ENCODE data around the gene PCDHA8. TPM values are rescaled to one million over a fixed set of nuclear protein-coding genes. Genes with fewer than 3 reads are reported as not detected.
"Not testable (repeated sequence)": the region's sequence is repeated elsewhere in the genome, so short reads cannot be mapped to it uniquely, and the experiment has no call there.

The PCDHA8 gene
- total and polyA plus RNA-seq, 2 of the 8 experiments (the other 6 are each of a cell fraction or from before 2014, with no cell fraction given), result 0.14 to 0.52 TPM

DNA sequence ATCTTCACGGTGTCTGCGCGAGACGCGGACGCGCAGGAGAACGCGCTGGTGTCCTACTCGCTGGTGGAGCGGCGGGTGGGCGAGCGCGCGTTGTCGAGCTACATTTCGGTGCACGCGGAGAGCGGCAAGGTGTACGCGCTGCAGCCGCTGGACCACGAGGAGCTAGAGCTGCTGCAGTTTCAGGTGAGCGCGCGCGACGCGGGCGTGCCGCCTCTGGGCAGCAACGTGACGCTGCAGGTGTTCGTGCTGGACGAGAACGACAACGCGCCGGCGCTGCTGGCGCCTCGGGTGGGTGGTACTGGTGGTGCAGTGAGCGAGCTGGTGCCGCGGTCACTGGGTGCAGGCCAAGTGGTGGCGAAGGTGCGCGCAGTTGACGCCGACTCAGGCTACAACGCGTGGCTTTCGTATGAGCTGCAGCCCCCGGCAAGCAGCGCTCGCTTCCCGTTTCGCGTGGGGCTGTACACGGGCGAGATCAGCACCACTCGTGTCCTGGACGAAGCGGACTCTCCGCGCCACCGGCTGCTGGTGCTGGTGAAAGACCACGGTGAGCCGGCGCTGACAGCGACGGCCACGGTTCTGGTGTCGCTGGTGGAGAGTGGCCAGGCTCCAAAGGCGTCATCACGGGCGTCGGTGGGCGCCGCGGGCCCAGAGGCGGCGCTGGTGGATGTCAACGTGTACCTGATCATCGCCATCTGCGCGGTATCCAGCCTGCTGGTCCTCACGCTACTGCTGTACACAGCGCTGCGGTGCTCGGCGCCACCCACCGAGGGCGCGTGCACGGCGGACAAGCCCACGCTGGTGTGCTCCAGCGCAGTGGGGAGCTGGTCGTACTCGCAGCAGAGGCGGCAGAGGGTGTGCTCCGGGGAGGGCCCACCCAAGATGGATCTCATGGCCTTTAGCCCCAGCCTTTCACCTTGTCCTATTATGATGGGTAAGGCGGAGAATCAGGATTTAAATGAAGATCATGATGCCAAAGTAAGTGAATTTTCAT is 11.2 kb upstream of the PCDHA8 start:
- not testable (repeated sequence) for H2BK12ac ChIP-seq (ENCODE audit: low read depth, low read length); H3K23ac ChIP-seq (ENCODE audit: insufficient read length); DNase-seq (ENCODE audit: low read depth in 1 of 2, low spot score in 2 of 2); H4K91ac ChIP-seq (replicated peaks; ENCODE audit: insufficient read length, low read length); H3K23me2 ChIP-seq (ENCODE audit: low read depth, low read length); H2BK5ac ChIP-seq (ENCODE audit: low read depth, low read length); H3K36me3 ChIP-seq (ENCODE audit: control insufficient read depth in 2 of 4, insufficient read depth in 4 of 4, low read length in 3 of 4); H3K14ac ChIP-seq (ENCODE audit: insufficient read length); H3K4me2 ChIP-seq (ENCODE audit: insufficient read depth in 1 of 2, low read depth in 2 of 2, low read length in 2 of 2); H3K79me2 ChIP-seq (ENCODE audit: control insufficient read depth in 1 of 2, insufficient read depth in 2 of 2, low read length in 2 of 2); FAIRE-seq; H3K79me1 ChIP-seq (ENCODE audit: low read depth, low read length); H3K56ac ChIP-seq (replicated peaks; ENCODE audit: insufficient read length, low read depth, low read length); H3K4me1 ChIP-seq (replicated peaks in 1 of 4; ENCODE audit: control insufficient read depth in 3 of 4, insufficient read depth in 4 of 4, low read length in 3 of 4); H2AK5ac ChIP-seq (ENCODE audit: low read depth, low read length); H2AFZ ChIP-seq (ENCODE audit: low read length); H2BK20ac ChIP-seq (ENCODE audit: low read length); H3K9ac ChIP-seq (replicated peaks in 1 of 4; ENCODE audit: extremely low read depth in 1 of 4, low read depth in 3 of 4, low read length in 3 of 4); H4K8ac ChIP-seq (ENCODE audit: extremely low read depth, insufficient read depth, low read length); H3K27ac ChIP-seq (ENCODE audit: low read depth, low read length); H3K4ac ChIP-seq (replicated peaks; ENCODE audit: insufficient read length, low read depth, low read length); H4K5ac ChIP-seq (ENCODE audit: insufficient read length, low read depth, low read length); H3K27me3 ChIP-seq (replicated peaks in 1 of 4; ENCODE audit: control insufficient read depth in 3 of 4, extremely low read depth in 1 of 4, insufficient read depth in 3 of 4, low read length in 3 of 4); H3K18ac ChIP-seq (ENCODE audit: extremely low read depth, low read length); H3K4me3 ChIP-seq (ENCODE audit: extremely low read depth in 1 of 4, insufficient read depth in 2 of 4, low read depth in 3 of 4, low read length in 4 of 4); H2BK120ac ChIP-seq (replicated peaks; ENCODE audit: low read depth, low read length); H4K20me1 ChIP-seq (replicated peaks in 1 of 2; ENCODE audit: control insufficient read depth in 1 of 2, insufficient read depth in 2 of 2, low read length in 2 of 2); H2BK15ac ChIP-seq (ENCODE audit: low read length)
- ChIA-PET CTCF (ENCODE audit: partially characterized antibody) (interaction anchor here (0.6 to 6.0 kb wide), 11 partner anchors 9 to 393 kb away, joined by 3 to 58 read pairs (median 7); partner anchors contain the start of genes PCDHA12, PCDHA4, PCDHA8 and PCDHB1), POLR2A (ENCODE audit: partially characterized antibody) (interaction anchor here (0.7 to 1.2 kb wide), 2 partner anchors 10 to 22 kb away, joined by 3 read pairs; no protein-coding TSS in a partner anchor)
- 95% methylated on average over 94 of the region's 106 CpGs; no CpG with 5 or more reads in 1 of the 2 experiments for WGBS, 2 experiments (ENCODE audit: extremely low coverage in 1 of 2, insufficient coverage in 1 of 2, insufficient read length in 1 of 2, insufficient replicate concordance in 2 of 2, low coverage in 1 of 2, low lambda C conversion rate in 2 of 2, missing lambda C conversion rate in 1 of 2)
- peaks cover 0 to 11% of the 10 kb centered on the region in 2 experiments; a peak in 1 of 4 replicates for H3K9me3 ChIP-seq (ENCODE audit: insufficient read depth in 2 of 2, low read depth in 1 of 2, low read length in 1 of 2)
